ENCODE measurements around the gene CADPS2. TPM values are rescaled to one million over a fixed set of nuclear protein-coding genes. Genes with fewer than 3 reads are reported as not detected.

CADPS2 gene
- total RNA-seq, 1 experiment from 2014 or later: 12.2 TPM

GRCh38 chr7:122616951-122617350 lies 269.3 kb downstream of the CADPS2 start (continued):
- TF ChIP-seq FOXP4 (CRISPR knock-in tag; IDR thresholded peaks at IDR 0.05) (no peak), ATF2 (CRISPR knock-in tag; IDR thresholded peaks at IDR 0.05; ENCODE audit: borderline replicate concordance, low read depth) (no peak)

- ChIA-PET CTCF (no interaction called here), POLR2A (no interaction called here)
- no peaks in the 10 kb centered on the region for H3K9me3 Mint-ChIP-seq
- ATAC-seq (no peak), DNase-seq (ENCODE audit: low spot score) (no peak)
- H3K27ac Mint-ChIP-seq: no peak overlapping the region
- H3K4me1 Mint-ChIP-seq: peaks cover 4% of the 10 kb centered on the region
- H3K4me3 Mint-ChIP-seq: no peak overlapping the region
- no peak for TF ChIP-seq HMGXB4 (CRISPR knock-in tag; IDR thresholded peaks at IDR 0.05)
- no peak for TF ChIP-seq E2F5 (CRISPR knock-in tag; IDR thresholded peaks at IDR 0.05)
- TF ChIP-seq SMAD4 (CRISPR knock-in tag; IDR thresholded peaks at IDR 0.05): no peak
- no peak for TF ChIP-seq ATF6 (CRISPR knock-in tag; IDR thresholded peaks at IDR 0.05)
- no peak for TF ChIP-seq FOXP1 (CRISPR knock-in tag; IDR thresholded peaks at IDR 0.05; ENCODE audit: borderline replicate concordance)
- TF ChIP-seq CDX4 (CRISPR knock-in tag; IDR thresholded peaks at IDR 0.05; ENCODE audit: borderline replicate concordance): no peak
- no peak for TF ChIP-seq ZBTB21 (CRISPR knock-in tag; IDR thresholded peaks at IDR 0.05; ENCODE audit: borderline replicate concordance)
- TF ChIP-seq ATF2 (CRISPR knock-in tag; IDR thresholded peaks at IDR 0.05; ENCODE audit: borderline replicate concordance, low read depth): no peak
- no peaks in the 10 kb centered on the region for H3K27me3 Mint-ChIP-seq (ENCODE audit: low read depth)
- no peaks in the 10 kb centered on the region for H3K36me3 Mint-ChIP-seq
Measured at GRCh38 chr7:122605929-122606328, 280.3 kb downstream of the CADPS2 start.

- peaks cover 9% of the 10 kb centered on the region for H3K36me3 Mint-ChIP-seq
- peaks cover 14% of the 10 kb centered on the region for H3K9me3 Mint-ChIP-seq
- H3K4me1 Mint-ChIP-seq: peaks cover 4% of the 10 kb centered on the region
- no peaks in the 10 kb centered on the region for H3K27me3 Mint-ChIP-seq (ENCODE audit: low read depth)
- POLR2A ChIA-PET: no interaction called here
- DNase-seq (ENCODE audit: low spot score) (no peak), ATAC-seq (no peak)
- no peak overlapping the region for H3K4me3 Mint-ChIP-seq
- CTCF ChIA-PET: no interaction called here
- TF ChIP-seq SP1 (CRISPR knock-in tag; conservative IDR thresholded peaks at IDR 0.05): no peak
- TF ChIP-seq AFF4 (CRISPR knock-in tag; IDR thresholded peaks at IDR 0.05; ENCODE audit: borderline replicate concordance): no peak
- no peak for TF ChIP-seq ESRRA (CRISPR knock-in tag; IDR thresholded peaks at IDR 0.05; ENCODE audit: borderline replicate concordance)
- TF ChIP-seq MAX (CRISPR knock-in tag; IDR thresholded peaks at IDR 0.05): no peak
- no peak for TF ChIP-seq PREB (CRISPR knock-in tag; IDR thresholded peaks at IDR 0.05; ENCODE audit: borderline replicate concordance)
- TF ChIP-seq PRRX2 (CRISPR knock-in tag; IDR thresholded peaks at IDR 0.05): no peak
- no peak for TF ChIP-seq ZNF317 (CRISPR knock-in tag; IDR thresholded peaks at IDR 0.05; ENCODE audit: borderline replicate concordance, low read depth)
- no peak overlapping the region; the same call in 1 of the 2 replicates for H3K27ac Mint-ChIP-seq
Measured at GRCh38 chr7:122604251-122604650, 282.0 kb downstream of the CADPS2 start.

All from WTC11 (cell line).